H9 (cell line): ENCODE data around the gene TSPAN8. TPM values are rescaled to one million over a fixed set of nuclear protein-coding genes. Genes with fewer than 3 reads are reported as not detected.

ENCODE experiments used
- DNase-seq: peaks from one replicate; pipeline ENCODE4 v3.0.0-alpha.2; 2017
- H2AFZ ChIP-seq: one replicate; pipeline ENCODE4 v1.6.1; 2013; ENCODE audit warnings: mild to moderate bottlenecking, low read length, control low read depth, moderate library complexity
- H2AK5ac ChIP-seq: 2 replicates; pipeline ENCODE4 v1.6.1; 2013; ENCODE audit warnings: low read length, control low read depth, mixed read lengths; ENCODE audit not compliant: insufficient read length
- H2BK120ac ChIP-seq: one replicate; pipeline ENCODE4 v1.6.1; 2013; ENCODE audit warnings: low read depth, mild to moderate bottlenecking, low read length, control low read depth, inconsistent platforms; ENCODE audit not compliant: poor library complexity, severe bottlenecking
- H2BK12ac ChIP-seq: 2 replicates; pipeline ENCODE4 v1.6.1; 2013; ENCODE audit warnings: low read length, control low read depth, mixed read lengths, low read depth; ENCODE audit not compliant: insufficient read length
- H2BK15ac ChIP-seq: 2 replicates; pipeline ENCODE4 v1.6.1; 2013; ENCODE audit warnings: low read depth, low read length, control low read depth
- H2BK20ac ChIP-seq: one replicate; pipeline ENCODE4 v1.6.1; 2013; ENCODE audit warnings: low read depth, mild to moderate bottlenecking, low read length, control low read depth, inconsistent platforms; ENCODE audit not compliant: poor library complexity, severe bottlenecking
- H2BK5ac ChIP-seq: 2 replicates; pipeline ENCODE4 v1.6.1; 2013; ENCODE audit warnings: low read length, control low read depth, mixed read lengths; ENCODE audit not compliant: insufficient read length
- H3K14ac ChIP-seq: 2 replicates; pipeline ENCODE4 v1.6.1; 2013; ENCODE audit warnings: low read length, control low read depth; ENCODE audit not compliant: insufficient read depth
- H3K18ac ChIP-seq: 2 replicates; pipeline ENCODE4 v1.6.1; 2013; ENCODE audit warnings: low read depth, mild to moderate bottlenecking, mixed read lengths, low read length, control low read depth; ENCODE audit not compliant: insufficient read length
- H3K23ac ChIP-seq: 2 replicates; pipeline ENCODE4 v1.6.1; 2013; ENCODE audit warnings: low read length, control low read depth, mixed read lengths, low read depth; ENCODE audit not compliant: insufficient read length
- H3K23me2 ChIP-seq: 2 replicates; pipeline ENCODE4 v1.6.1; 2013; ENCODE audit warnings: low read depth, mild to moderate bottlenecking, mixed read lengths, low read length, control low read depth; ENCODE audit not compliant: insufficient read length, poor library complexity, severe bottlenecking
- H3K27ac ChIP-seq: 2 replicates; pipeline ENCODE4 v1.5.1; 2013; ENCODE audit warnings: low read length, control low read depth, mixed read lengths, low read depth; ENCODE audit not compliant: insufficient read length
- H3K27me3 ChIP-seq: 2 replicates; pipeline ENCODE4 v1.6.1; 2013; ENCODE audit warnings: low read length, control low read depth, inconsistent platforms; ENCODE audit not compliant: insufficient read depth
- H3K4ac ChIP-seq: 2 replicates; pipeline ENCODE4 v1.6.1; 2013; ENCODE audit warnings: low read depth, mild to moderate bottlenecking, control low read depth, inconsistent platforms, low read length, moderate library complexity
- H3K4me1 ChIP-seq: 2 replicates; pipeline ENCODE4 v1.6.1; 2013; ENCODE audit warnings: low read length, control low read depth, inconsistent platforms; ENCODE audit not compliant: insufficient read depth
- H3K4me2 ChIP-seq: 2 replicates; pipeline ENCODE4 v1.6.1; 2013; ENCODE audit warnings: low read length, control low read depth, mixed read lengths; ENCODE audit not compliant: insufficient read length, insufficient read depth
- H3K56ac ChIP-seq: 2 replicates; pipeline ENCODE4 v1.6.1; 2013; ENCODE audit warnings: low read depth, mild to moderate bottlenecking, mixed read lengths, low read length, control low read depth; ENCODE audit not compliant: insufficient read length
- H3K79me1 ChIP-seq: 2 replicates; pipeline ENCODE4 v1.6.1; 2013; ENCODE audit warnings: low read depth, mild to moderate bottlenecking, moderate library complexity, low read length, control low read depth, inconsistent platforms; ENCODE audit not compliant: insufficient read depth, poor library complexity, severe bottlenecking
- H3K79me2 ChIP-seq: 2 replicates; pipeline ENCODE4 v1.6.1; 2013; ENCODE audit warnings: low read length, control low read depth, inconsistent platforms; ENCODE audit not compliant: insufficient read depth
- H3K9ac ChIP-seq: 2 replicates; pipeline ENCODE4 v1.6.1; 2013; ENCODE audit warnings: low read length, control low read depth, mixed read lengths; ENCODE audit not compliant: insufficient read length; ENCODE audit errors: extremely low read depth
- H3K9me3 ChIP-seq: one replicate; pipeline ENCODE4 v1.6.1; 2013; ENCODE audit warnings: low read depth, low read length, inconsistent platforms; ENCODE audit not compliant: control insufficient read depth
- H3T11ph ChIP-seq: one replicate; pipeline ENCODE4 v1.6.1; 2013; ENCODE audit warnings: mild to moderate bottlenecking, low read length, control low read depth, inconsistent platforms
- H4K20me1 ChIP-seq: one replicate; pipeline ENCODE4 v1.6.1; 2013; ENCODE audit not compliant: control insufficient read depth, insufficient read length, insufficient read depth
- H4K5ac ChIP-seq: 2 replicates; pipeline ENCODE4 v1.6.1; 2013; ENCODE audit warnings: low read depth, mild to moderate bottlenecking, mixed read lengths, low read length, control low read depth; ENCODE audit not compliant: insufficient read length
- H4K8ac ChIP-seq: replicated peaks from 2 replicates; pipeline ENCODE4 v1.6.1; 2013; ENCODE audit warnings: low read length, control low read depth, mixed read lengths, low read depth; ENCODE audit not compliant: insufficient read length
- H4K91ac ChIP-seq: 2 replicates; pipeline ENCODE4 v1.6.1; 2013; ENCODE audit warnings: low read depth, mild to moderate bottlenecking, moderate library complexity, mixed read lengths, low read length, control low read depth; ENCODE audit not compliant: insufficient read length
- H3K27ac Mint-ChIP-seq, 3 experiments: 2 replicates in 2 of 3; 3 replicates in 1 of 3; pipeline ENCODE4 v1.8.0; 2020 to 2021; ENCODE audit warnings: mixed read lengths in 3 of 3, mild to moderate bottlenecking in 1 of 3, moderate library complexity in 1 of 3
- H3K27me3 Mint-ChIP-seq: 2 replicates; pipeline ENCODE4 v1.8.0; 2021; ENCODE audit warnings: low read depth, mild to moderate bottlenecking, moderate library complexity, mixed read lengths
- H3K36me3 Mint-ChIP-seq, 3 experiments: 2 replicates in 2 of 3; 3 replicates in 1 of 3; pipeline ENCODE4 v1.8.0; 2020 to 2021; ENCODE audit warnings: low read depth in 3 of 3, mixed read lengths in 3 of 3; ENCODE audit not compliant: insufficient read depth in 1 of 3
- H3K4me1 Mint-ChIP-seq, 2 experiments: 2 replicates each; pipeline ENCODE4 v1.8.0; 2020; ENCODE audit warnings: mixed read lengths in 2 of 2
- H3K4me3 Mint-ChIP-seq, 2 experiments: 2 replicates in 1 of 2; 3 replicates in 1 of 2; pipeline ENCODE4 v1.8.0; 2020 to 2021; ENCODE audit warnings: mild to moderate bottlenecking in 2 of 2, mixed read lengths in 2 of 2, moderate library complexity in 1 of 2
- H3K9me3 Mint-ChIP-seq, 2 experiments: 2 replicates in 1 of 2; 3 replicates in 1 of 2; pipeline ENCODE4 v1.8.0; 2020; ENCODE audit warnings: mild to moderate bottlenecking in 2 of 2, mixed read lengths in 2 of 2, moderate library complexity in 1 of 2
- WGBS: extraction: QIAGEN DNeasy Blood & Tissue Kit; methylation state at CpG from one replicate; pipeline ENCODE4 v1.1.7; 2013; ENCODE audit warnings: missing lambda C conversion rate, low lambda C conversion rate, mixed read lengths; ENCODE audit not compliant: insufficient read length; ENCODE audit errors: extremely low coverage; 5-methylcytosine and 5-hydroxymethylcytosine counted together
- total RNA-seq: library from RNA; stranded (reverse); gene quantifications from 2 replicates; pipeline ENCODE4 v1.2.1, GENCODE V29; 2021
- TF ChIP-seq, protein P1 (sequence below): fragments of 200-600 bp; sonication (generic); conservative IDR thresholded peaks from 3 replicates; pipeline ENCODE4 v1.8.0; 2021; ENCODE audit warnings: antibody characterized with exemption, mild to moderate bottlenecking

TSPAN8 gene
- total RNA-seq, 1 experiment from 2014 or later, result not detected

DNA sequence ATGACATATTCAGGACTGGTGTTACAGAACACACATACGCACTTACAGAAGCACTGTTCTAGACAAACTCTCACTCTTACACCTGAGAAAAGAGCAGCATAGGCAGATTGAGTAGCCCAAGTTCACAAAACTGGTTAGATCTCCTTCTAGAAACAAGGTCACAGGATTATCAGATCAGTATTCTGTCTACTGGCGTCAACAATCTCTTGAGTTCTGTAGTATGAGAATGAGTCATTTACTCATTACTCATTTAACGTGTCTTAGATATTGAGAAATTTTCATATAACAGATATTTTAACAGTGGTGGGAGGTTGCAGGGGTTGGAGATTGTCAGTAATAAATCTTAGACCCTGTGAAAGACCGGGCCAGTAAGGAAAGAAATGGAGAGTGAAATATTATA lies 2.8 kb upstream of the TSPAN8 start:
- no peak for DNase-seq
- Histone ChIP-seq H2BK12ac (no peak overlapping the region), H3K27me3 (no peaks in the 10 kb centered on the region), H4K91ac (no peak overlapping the region), H3K18ac (no peak overlapping the region), H2BK5ac (no peak overlapping the region), H3K56ac (no peak overlapping the region), H2BK20ac (no peak overlapping the region), H3K79me1 (no peaks in the 10 kb centered on the region), H3K23ac (no peak overlapping the region), H2AK5ac (no peak overlapping the region), H2BK120ac (no peak overlapping the region), H3K4ac (no peak overlapping the region), H3K27ac (no peak overlapping the region), H2AFZ (no peak overlapping the region), H3K79me2 (no peaks in the 10 kb centered on the region), H4K20me1 (no peaks in the 10 kb centered on the region), H3K9ac (no peak overlapping the region), H3T11ph (no peak overlapping the region), H3K23me2 (no peaks in the 10 kb centered on the region), H3K14ac (no peak overlapping the region), H3K9me3 (no peaks in the 10 kb centered on the region), H3K4me1 (no peaks in the 10 kb centered on the region), H4K8ac (no peak overlapping the region), H2BK15ac (no peak overlapping the region), H4K5ac (no peak overlapping the region), H3K4me2 (no peak overlapping the region)
- H3K9me3 Mint-ChIP-seq, result peaks cover 0 to 4% of the 10 kb centered on the region in 2 experiments; a peak in 2 of 5 replicates
- WGBS, result no CpG with 5 or more reads among the region's 4 CpGs
- no peaks in the 10 kb centered on the region; the same call in 1 of the 2 replicates for H3K27me3 Mint-ChIP-seq
- H3K4me3 Mint-ChIP-seq, result no peak overlapping the region
- TF ChIP-seq, protein P1, sequence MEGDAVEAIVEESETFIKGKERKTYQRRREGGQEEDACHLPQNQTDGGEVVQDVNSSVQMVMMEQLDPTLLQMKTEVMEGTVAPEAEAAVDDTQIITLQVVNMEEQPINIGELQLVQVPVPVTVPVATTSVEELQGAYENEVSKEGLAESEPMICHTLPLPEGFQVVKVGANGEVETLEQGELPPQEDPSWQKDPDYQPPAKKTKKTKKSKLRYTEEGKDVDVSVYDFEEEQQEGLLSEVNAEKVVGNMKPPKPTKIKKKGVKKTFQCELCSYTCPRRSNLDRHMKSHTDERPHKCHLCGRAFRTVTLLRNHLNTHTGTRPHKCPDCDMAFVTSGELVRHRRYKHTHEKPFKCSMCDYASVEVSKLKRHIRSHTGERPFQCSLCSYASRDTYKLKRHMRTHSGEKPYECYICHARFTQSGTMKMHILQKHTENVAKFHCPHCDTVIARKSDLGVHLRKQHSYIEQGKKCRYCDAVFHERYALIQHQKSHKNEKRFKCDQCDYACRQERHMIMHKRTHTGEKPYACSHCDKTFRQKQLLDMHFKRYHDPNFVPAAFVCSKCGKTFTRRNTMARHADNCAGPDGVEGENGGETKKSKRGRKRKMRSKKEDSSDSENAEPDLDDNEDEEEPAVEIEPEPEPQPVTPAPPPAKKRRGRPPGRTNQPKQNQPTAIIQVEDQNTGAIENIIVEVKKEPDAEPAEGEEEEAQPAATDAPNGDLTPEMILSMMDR, result no peak
- H3K4me1 Mint-ChIP-seq, result peaks cover 3 to 9% of the 10 kb centered on the region in 2 experiments; a peak in 2 of 4 replicates
- H3K36me3 Mint-ChIP-seq, result peaks cover 0 to 4% (median 2%) of the 10 kb centered on the region in 3 experiments; a peak in 2 of 7 replicates
- no peak overlapping the region; a peak in 1 of 7 replicates for H3K27ac Mint-ChIP-seq
